Stimulated activated CD4-positive, alpha-beta T cell treated with anti-CD3 and anti-CD28 coated beads, Interleukin-4, amount 100 ng/mL, for 1 hour (primary cell): ENCODE data around the gene PTGES.

Experiments
- DNase-seq: peaks from one replicate; pipeline ENCODE4 v3.0.0-alpha.2; 2020

PTGES gene

DNA sequence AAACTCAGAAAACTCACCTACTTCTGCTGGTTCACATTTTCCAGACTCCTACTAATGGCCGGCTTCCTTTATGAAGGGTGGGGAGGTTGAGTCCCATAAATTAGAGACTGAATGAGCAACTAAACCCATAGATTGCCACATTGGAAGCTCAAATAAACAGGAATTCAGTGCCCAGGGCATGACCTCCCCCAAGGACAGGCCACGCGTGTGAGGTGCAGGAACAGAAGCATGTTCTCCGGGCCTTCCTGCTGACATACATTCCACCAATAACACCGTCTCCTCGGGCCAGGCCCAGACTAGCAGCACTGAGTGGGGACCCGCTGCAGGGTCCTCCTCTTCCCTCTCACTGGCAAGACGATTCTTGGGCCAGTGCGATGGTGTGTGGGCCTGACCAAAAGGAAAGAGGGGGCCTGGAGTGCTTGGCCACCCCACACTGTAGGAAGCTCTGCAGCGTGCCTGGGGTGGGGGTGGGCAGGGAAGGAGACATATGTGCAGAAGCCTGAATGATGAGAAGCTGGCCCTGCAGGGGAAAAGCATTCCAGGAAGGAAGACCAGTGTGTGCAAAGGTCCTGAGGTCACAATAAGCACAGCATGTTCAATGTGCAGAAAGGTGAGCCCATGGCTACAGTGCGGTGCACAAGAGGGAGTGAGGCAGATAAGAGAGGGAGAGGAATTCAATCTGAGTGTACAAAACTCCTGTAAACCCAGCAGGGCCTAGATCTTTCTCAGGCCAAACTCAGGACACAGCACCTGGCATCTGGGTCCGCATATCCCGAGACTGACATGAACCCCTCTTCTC lies 12.0 kb downstream of the PTGES start:
- no peak for DNase-seq

DNA sequence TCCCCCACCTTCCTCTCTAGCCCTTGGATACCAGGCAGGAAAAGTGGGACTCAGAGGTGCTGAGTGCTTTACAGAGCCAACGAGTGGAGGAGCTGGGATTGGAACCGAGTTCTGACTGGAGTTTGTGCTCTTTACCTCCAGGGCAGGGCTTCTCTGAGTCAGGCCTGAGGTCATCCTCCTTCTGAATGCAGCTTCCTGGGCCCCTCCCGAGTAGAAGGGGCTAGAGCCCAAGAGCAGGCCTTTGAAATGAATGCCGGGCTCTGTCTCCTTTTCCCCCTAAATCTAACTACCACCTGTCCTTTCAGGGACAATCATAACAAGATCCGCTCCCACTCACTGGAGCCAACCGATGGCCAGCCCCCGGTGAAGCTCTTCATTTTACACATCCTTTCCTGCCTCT lies 12.7 kb downstream of the PTGES start:
- DNase-seq = no peak

DNA sequence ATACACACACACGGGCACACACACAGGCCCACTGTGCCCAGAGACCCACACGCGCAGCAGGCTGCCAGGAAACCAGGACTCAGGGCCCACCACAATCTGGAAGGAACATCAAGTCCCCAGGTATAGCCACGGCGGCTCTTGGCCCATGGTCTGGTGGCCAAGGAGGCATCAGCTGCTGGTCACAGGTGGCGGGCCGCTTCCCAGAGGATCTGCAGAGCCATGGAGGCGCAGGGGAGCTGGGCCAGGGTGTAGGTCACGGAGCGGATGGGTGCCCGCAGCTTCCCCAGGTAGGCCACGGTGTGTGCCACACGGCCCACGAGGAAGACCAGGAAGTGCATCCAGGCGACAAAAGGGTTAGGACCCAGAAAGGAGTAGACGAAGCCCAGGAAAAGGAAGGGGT lies 13.4 kb downstream of the PTGES start:
- no peak for DNase-seq

DNA sequence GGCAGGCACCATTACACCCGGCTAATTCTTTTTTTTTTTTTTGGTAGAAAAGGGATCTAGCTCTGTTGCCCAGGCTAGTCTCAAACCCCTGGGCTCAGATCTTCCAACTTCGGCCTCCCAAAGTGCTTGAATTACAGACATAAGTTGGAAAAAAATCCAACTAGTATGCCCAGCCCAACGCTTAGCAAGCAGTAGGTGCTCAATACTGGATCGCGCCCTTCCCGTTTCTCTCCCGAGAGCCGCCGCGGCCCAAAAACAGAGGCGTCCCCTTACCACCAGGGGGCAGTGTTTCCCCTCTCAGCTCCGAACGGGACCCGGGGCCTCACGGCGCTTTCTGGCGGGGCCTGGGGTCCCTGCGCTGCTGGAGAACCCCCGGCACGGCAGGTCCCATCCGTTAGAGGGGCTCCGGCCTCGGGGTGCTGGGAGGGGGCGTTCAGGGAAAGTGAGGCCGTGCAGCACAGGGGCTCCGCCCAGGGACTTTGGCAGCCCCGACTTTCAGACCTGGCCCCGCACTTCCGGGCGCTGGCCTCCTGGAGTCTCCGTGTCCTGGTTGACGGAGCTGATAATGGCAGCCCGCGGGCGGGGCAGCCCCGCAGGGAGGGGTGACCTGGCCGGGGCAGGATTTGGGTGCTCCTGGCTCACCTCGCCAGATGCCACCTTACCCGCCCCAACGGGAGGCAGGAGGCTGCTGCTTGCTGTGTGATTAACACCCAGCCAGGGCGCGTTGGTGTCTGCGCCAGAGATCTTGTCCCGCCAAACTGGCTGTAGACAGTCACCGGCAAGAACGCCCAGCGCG lies 15.2 kb downstream of the PTGES start:
- peak; percentile 84 for DNase-seq

DNA sequence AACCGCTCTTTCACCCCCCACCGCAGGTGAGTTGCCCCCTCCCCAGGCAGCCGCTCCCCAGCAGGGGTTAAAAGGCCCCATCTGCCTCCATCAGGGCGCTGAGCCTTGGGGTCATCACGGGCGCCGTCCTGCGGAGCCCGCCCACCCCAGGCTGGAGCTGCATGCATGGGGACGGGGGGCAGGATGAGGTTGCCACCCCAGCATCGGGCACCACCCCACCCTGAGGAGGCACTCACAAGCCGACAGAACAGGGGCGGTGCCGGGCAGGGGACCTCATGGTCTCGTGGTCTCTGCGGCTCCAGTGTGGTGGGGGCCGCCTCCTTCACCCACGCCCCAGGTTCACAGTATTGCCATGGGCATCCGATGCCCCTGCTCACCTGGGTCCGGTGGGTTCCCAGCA lies 16.5 kb downstream of the PTGES start:
- DNase-seq = no peak

DNA sequence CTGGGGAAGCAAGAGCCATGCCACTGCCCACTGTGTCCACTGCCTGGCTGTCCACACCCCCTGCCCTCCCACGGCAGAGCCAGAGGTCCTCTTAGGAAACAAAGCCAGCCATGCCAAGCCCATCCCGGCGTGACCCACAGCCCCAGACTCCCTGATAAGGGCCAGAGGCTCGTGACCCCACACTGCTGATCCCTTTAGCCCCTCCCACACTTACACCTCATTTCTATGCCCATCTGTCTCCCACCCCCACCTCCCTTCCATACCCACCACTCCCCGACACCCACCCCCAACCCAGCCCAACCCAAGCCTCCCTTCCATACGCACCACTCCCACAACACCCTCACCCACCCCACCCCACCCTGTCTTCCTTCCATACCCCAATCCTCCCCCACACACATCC lies 17.3 kb downstream of the PTGES start:
- no peak for DNase-seq

DNA sequence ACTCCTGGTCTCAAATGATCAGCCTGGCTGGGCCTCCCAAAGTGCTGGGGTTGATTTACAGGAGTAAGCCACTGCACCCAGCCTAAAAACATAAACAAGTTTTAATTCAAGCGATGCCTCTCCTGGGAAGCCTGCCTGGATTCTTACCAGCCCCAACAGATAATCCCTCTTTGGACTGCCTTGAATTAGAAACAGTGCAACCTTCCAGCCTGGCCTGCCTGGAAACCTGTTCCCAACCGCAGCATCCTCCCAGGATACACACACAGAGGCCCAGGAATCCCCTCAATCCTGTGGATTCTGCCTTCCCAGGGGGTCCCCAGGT lies 19.2 kb downstream of the PTGES start:
- DNase-seq = no peak

DNA sequence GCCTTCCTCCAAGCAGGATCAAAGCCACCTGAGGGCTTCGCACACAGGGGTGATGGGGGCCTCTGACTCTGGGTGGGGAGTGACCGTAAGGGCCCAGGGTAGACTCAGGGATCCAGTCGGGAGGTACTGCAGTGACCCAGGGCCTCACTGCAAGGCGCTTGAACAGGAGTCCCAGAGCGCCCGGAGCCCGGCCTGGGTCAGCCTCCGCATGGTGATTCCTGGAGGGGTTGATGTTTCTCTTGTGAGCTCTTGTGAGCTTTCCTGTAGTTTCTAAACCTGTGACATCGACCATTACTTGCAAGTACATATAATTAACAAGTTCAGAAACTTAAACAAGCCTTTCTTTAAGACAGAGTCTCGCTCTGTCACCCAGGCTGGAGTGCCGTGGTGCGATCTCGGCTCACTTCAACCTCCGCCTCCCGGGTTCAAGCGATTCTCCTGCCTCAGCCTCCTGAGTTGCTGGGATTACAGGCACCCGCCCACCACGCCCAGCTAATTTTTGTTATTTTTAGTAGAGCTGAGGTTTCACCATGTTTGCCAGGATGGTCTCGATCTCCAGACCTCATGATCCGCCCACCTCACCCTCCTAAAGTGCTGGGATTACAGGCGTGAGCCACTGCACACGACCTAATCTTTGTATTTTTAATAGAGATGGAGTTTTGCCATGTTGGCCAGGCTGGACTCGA lies 19.8 kb downstream of the PTGES start:
- no peak for DNase-seq

DNA sequence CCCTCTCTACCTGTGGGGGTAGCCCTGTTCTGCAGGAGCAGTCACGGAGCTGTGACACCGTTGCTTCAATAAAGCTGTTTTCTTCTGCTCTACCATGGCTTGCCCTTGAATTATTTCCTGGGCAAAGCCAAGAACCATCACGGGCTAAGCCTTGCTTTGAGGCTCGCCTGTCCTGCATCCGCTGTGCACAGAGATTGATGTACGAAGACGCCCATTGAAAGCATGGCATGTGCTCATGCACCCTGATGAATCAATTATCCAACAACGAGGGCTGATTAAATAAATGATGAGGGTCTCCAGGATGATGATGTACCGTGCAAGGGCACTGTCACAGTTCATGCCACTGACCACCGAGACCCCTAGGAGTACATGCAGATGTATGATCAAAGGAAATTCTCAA lies 20.7 kb downstream of the PTGES start:
- DNase-seq = no peak

DNA sequence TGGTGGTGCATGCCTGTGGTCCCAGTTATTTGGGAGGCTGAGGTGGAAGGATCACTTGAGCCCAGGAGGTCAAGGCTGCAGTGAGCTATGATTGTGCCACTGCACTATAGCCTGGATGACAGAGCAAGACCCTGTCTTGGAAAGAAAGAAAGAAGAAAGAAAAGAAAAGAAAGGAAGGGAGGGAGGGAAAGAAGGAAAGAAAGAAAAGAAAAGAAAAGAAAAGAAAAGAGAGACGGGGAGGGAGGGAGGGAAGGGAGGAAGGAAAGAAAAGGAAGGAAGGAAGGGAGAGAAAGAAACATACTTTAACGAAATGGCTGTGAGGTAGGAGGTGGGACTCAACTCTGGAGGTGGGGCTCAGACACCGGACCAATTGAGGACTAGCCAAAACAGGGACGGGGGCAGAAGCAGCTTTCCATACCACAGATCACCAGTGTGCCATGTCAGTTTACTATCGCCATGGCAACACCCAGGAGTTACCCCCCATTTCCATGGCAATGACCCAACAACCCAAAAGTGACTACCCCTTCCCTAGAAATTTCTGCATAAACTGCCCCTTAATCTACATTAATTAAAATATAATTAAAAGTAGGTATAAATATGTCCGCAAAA lies 21.3 kb downstream of the PTGES start:
- DNase-seq = no peak

DNA sequence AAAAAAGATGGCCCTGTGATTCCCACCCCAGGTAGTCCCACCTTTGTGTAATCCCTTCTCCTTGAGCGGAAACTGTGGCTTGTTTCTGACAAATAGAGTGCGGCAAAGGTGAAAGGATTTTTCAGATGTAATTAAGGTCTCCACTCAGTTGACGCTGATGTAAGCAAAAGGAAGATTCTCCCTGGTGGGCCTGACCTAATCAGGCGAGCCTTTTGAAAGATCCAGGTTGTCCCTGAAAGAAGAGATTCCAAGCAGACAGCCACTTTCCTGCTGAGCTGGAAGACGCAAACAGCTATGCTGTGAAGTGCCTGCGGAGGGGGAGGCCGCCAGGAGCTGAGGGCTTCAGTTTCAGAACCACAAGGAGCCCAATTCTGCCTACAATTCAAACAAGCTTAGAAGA lies 24.1 kb downstream of the PTGES start:
- DNase-seq = no peak

DNA sequence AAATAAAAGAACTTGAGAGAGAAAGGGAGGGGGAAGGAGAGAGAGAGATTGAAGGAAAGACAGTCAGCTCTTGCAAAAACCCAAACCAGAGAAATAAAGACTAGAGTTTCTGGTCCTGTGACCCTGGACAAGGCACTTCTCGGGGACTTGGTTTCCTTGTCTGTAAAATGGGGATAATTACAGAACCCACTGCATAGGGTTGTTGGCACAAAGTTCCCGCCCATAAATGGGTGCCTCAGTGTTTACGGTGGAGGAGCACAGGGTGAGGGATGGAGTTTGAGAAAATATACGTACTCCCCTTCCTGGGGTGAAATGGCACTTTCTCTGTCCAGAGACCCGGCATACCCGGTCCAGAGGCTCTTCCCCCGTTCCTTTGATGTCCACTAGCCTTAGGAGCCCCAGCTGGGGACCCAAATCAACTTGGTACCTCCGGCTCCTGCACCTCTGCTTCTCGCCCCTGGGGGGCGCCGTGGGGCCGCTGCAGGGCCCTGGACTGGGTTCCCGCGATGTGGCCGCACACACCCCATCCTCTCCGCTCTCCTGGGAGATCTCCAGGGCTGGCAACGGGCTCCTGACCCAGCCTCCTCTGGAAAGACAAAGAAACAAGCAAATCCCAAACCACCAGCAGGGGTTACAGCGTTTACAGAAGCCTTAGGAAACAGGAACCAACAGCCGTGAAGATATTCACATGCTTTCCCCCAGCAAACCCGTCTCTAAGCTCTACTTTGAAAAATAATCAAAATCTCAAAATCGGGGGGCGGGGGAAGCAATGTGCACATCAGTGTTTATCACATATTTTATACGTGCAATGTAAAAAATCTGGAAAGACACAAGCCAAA lies 26.3 kb downstream of the PTGES start:
- peak; percentile 63 for DNase-seq

DNA sequence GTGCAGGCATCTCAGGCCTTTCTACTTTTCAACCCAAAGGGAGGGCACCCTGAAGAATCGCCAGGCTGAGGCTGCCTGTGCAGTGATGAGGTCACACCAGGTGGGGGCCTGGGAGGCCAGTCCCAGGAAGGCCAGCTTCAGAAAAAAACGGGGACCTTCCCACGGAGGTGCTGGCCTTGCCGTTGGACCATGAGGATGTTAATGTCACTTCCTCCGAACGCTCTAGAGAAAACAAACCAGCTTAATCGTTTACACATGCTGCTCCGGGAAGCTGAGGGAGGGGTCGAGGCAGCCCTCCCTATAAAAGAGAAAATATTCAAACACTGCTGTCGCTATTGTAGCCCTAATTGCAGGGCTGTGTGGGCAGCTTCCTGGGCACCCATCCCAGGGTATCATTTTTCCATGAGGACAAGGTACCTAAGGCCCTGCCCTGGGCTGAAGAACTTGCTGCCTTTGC lies 27.0 kb downstream of the PTGES start:
- DNase-seq = no peak

DNA sequence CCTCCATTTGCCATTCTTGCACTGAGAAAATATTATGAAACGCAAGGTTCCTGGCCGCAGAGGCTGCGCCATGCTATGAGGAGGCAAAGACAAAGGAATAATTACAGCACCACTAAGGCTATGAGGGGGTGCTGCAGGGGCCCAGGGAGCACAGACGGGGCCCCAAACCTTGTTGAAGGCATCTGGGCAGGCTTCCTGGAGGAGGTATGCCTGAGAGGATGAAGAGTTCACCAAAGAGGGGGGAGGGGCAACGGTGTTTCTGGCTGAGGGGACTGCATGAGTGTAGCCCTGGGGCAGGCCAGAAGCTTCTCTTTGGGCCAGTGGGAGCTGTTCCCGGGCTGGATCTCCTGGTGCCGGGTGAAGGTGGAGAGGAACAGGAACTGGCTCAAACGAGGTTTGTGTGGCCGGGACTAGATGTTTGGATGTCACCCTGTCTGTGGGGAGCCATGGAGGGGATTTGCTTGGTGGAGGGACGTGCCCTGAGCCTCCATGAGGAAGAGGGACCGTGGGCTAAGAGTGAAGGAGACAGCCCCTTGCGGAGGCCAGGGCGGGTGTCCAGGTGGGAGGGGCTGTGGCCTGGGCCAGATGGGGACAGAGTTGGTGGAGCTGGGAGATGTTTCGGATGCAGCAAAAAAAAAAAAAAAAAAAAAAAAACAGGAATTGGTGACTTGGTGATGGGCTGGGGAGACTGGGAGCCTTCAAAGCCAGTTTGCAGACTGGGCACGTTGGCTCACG lies 28.2 kb downstream of the PTGES start:
- DNase-seq = no peak

DNA sequence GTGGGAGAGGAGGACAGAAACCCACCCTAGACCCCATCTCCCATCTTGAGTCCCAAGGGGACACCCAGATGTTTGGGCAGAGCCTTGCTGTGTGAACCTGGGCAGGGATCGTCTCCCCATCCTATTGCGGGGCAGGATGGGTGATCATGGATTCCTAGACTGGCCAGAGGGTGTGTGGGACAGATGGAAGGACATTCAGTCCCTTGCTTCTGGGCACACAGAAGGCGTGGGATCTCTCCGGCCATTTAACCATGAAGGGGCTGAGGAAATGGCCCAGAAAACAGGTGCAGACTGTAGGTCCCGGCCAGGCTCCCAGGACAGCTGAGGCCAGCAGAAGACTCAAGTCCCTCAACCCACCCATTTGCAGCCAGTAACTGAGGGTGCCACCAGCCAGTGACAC lies 29.9 kb downstream of the PTGES start:
- no peak for DNase-seq

DNA sequence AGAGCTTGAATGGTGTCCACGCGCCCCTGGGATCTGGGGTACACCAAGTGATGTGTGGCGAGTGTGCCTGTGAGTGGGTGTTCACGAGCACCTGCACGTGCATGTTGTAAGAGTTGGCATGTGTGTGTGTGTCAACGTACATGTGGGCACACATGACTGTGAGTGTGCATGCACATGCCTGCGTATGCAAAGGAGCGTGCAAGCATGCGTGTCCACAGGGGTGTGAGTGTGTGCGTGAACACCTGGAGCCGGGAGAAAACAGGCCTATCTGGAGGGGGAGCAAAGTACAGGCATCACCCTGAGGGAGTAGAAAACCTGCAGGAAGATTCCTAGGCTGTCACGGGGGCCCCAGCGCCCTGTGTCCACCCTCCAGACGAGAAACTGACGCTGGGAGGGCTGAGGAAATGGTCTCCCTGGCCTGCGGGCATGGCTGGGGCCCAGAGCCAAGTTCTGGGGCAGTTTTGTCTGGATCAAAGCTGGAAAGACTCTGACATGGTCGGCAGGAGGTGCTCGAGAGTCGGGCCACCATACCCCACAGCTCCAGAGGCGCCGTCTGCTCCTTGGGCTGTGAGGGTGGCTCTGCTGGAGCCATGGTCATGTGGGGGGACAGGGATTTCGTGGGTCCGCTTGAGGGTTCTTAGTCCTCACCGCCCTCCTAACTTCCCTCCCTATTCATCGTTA lies 31.8 kb downstream of the PTGES start:
- no peak for DNase-seq

DNA sequence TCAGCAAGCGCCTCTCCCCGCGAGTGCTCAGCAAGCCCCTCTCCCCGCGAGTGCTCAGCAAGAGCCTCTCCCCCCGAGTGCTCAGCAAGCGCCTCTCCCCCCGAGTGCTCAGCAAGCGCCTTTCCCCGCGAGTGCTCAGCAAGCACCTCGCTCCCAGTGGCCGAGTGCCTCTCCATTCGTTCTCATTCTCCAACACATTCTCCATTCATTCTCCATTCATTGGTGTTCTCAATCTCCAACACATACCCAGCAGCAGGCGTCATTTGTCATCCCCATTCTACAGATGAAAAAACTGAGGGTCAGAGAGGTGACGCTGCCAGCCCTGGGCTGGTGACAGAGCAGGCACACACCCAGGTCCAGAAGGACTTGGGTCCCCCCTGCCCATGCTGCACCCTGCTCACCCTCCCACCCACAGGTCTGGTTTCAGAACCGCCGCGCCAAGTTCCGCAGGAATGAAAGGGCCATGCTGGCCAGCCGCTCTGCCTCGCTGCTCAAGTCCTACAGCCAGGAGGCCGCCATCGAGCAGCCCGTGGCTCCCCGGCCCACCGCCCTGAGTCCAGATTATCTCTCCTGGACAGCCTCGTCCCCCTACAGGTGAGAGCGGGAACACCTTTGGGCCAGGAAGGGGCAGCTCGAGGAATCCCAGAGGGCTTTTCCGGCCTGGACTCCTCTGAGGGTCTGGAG lies 32.5 kb downstream of the PTGES start:
- no peak for DNase-seq

DNA sequence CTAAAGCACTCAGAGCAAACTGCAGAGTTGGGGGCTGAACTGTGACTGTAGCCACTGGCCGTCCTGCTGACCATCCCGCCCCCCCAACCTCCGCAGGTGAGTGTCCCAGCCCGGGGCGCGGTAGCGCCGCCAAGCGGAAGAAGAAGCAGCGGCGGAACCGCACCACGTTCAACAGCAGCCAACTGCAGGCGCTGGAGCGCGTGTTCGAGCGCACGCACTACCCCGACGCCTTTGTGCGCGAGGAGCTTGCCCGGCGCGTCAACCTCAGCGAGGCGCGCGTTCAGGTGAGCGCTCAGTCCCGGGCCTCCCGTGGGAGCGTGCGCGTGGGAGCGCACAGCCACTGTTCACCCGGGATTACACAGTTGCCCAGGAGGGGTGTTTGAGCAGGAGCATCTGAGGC lies 33.7 kb downstream of the PTGES start:
- no peak for DNase-seq

DNA sequence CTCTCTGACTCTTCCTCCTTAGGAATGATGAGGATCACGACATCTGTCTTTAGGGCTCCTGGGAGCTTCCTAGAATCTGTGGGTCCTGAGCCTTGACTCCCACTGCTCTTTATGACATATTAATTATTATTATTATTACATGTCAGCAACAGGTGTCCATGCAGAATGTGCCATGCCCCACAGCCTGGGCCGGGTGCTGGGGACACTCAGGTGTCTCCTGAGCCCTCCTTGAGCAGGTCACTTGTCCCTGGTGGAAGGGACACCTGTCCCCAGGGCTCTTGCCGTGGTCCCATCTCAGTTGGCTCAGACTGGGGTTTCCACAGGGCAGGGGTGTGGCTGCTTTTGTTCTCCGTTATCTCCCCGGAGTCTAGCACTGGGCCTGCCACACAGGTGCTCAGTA lies 34.2 kb downstream of the PTGES start:
- DNase-seq = no peak

DNA sequence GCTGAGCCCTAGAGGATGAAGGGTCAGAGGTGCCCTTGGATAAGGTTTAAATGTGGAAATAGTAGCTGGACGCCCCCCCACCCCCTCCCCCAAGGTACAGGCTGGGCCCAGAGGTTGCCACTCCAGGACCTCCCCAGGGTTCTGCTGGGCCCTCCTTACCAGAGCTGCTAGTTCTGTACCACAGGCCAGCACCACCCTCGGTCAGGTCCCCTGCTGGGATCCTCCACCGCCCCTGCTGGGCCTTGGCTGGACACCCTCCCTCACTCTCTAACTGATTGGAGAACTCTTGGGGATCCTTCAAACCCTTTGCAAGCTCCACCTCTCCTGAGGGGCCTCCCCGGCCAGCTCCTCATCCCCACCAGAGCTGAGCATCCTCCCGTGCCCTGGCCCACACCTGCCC lies 34.9 kb downstream of the PTGES start:
- DNase-seq = no peak

DNA sequence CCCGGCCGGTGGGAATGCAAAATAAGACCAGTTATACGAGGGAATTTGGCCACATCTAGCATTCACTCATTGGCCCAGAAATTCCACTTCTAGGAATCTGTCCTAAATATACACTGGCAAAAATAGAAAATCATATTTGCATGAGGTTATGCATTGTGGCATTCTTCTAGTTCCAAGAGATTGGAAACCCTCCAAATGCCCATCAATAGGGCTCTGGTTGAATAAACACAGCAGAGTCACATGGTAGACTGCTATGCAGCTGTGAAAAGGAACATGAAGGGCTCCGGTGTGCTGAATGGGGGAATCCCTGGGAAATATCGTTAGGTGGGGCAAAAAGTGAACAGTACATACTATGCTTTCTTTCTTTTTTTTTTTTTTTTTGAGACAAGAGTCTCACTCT lies 36.8 kb downstream of the PTGES start:
- DNase-seq = no peak
